Heart left ventricle (tissue), 16 donors: ENCODE data around the gene ALS2CL. TPM values are rescaled to one million over a fixed set of nuclear protein-coding genes. Genes with fewer than 3 reads are reported as not detected.

Experiments
- ATAC-seq, 4 donors: fragments of 200-7000 bp; cut with Tn5 transposase; one replicate each; pipeline ENCODE4 v1.9.1; 2020 to 2022; ENCODE audit warnings: moderate library complexity in 4 of 4, mild to moderate bottlenecking in 3 of 4, moderate number of reproducible peaks in 1 of 4
- DNase-seq, 5 donors: peaks; one replicate each; pipeline ENCODE4 v3.0.0-alpha.2; 2020
- H3K27ac ChIP-seq, 12 donors: fragments of 200-600 bp; sonication (generic) in 4 of 12; one replicate each; pipeline versions ENCODE4 v1.5.0 to v1.8.0; 2016 to 2022; ENCODE audit warnings: mild to moderate bottlenecking in 2 of 12
- H3K27me3 ChIP-seq, 9 donors: fragments of 200-600 bp; sonication (generic) in 2 of 9; one replicate each; pipeline versions ENCODE4 v1.5.1 to v1.8.0; 2016 to 2022; ENCODE audit warnings: mild to moderate bottlenecking in 3 of 9
- H3K36me3 ChIP-seq, 9 donors: fragments of 200-600 bp; sonication (generic) in 2 of 9; one replicate each; pipeline versions ENCODE4 v1.5.0 to v1.8.0; 2018 to 2022; ENCODE audit warnings: mild to moderate bottlenecking in 2 of 9
- H3K4me1 ChIP-seq, 12 donors: fragments of 200-600 bp; sonication (generic) in 4 of 12; one replicate each; pipeline versions ENCODE4 v1.5.0 to v1.8.0; 2016 to 2022; ENCODE audit warnings: mild to moderate bottlenecking in 3 of 12
- H3K4me3 ChIP-seq, 12 donors: fragments of 200-600 bp; sonication (generic) in 4 of 12; one replicate each; pipeline versions ENCODE4 v1.5.0 to v1.8.0; 2017 to 2022; ENCODE audit warnings: mild to moderate bottlenecking in 9 of 12, moderate library complexity in 4 of 12
- H3K9me3 ChIP-seq, 12 donors: fragments of 200-600 bp; sonication (generic) in 4 of 12; one replicate each; pipeline versions ENCODE4 v1.5.0 to v1.8.0; 2016 to 2022; ENCODE audit warnings: mild to moderate bottlenecking in 1 of 12
- POLR2A ChIP-seq, 2 donors: fragments of 450-650 bp; IDR thresholded peaks; one replicate each; pipeline ENCODE4 v1.6.1; 2017; ENCODE audit warnings: antibody characterized with exemption in 2 of 2, mild to moderate bottlenecking in 2 of 2, moderate library complexity in 2 of 2
- WGBS, 4 donors: extraction: QIAGEN DNeasy Blood & Tissue Kit in 2 of 4; methylation state at CpG; one replicate each; pipeline versions ENCODE4 v1.1.5 to v1.1.7; 2013 to 2018; 5-methylcytosine and 5-hydroxymethylcytosine counted together
- intact Hi-C, 10 donors: fragments of 100-400 bp; cut with DNase I; formaldehyde crosslinking; loops; one replicate each; pipeline versions ENCODE4 v1.11.1 to v1.14.2; 2022
- polyA plus RNA-seq, 2 donors: library from polyadenylated mRNA; stranded (reverse); fragments of 200-250 nt; gene quantifications; one replicate each; pipeline ENCODE4 v1.2.3, GENCODE V29; 2013
- total RNA-seq, 9 donors: library from RNA; depleted of rRNA in 2 of 9; stranded (reverse); fragments of >200 nt in 2 of 9; fragmentation: NEBNext Ultra II Directional in 3 of 9; extraction: Animal tissue kit (Norgen Biotek cat#: 25700) in 3 of 9; gene quantifications; one replicate each; pipeline versions ENCODE4 v1.1.0 to v1.2.4, GENCODE V29; 2016 to 2023
- TF ChIP-seq, protein P1 (sequence below), 12 donors: fragments of 200-600 bp; sonication (generic) in 4 of 12; IDR thresholded peaks; one replicate each; pipeline versions ENCODE4 v1.5.0 to v1.8.0; 2018 to 2022; ENCODE audit warnings: antibody characterized with exemption in 12 of 12, mild to moderate bottlenecking in 5 of 12
- donor health status: ischemic (EF 13 %, LVEDD 7.1; RV severe dilation, severe dysfunction).
- donor health status: healthy with polysubstance abuse.
- donor health status: DM: no; HTN: yes; CAD: no.
- donor health status: DM: no; HTN: no; CAD: no.
- donor health status: ischemic (EF 25% LVEDD 6.9; RV normal size, moderate dysfunction).
- donor health status: ischemic (EF 25% LVEDD 5.7; RV mildly dilated, moderate dysfunction).
- donor health status: healthy.
- donor health status: DM: yes; HTN: yes; CAD: no.
- donor health status: ischemic (EF 35%, LVEDD 5.7; RV mildly dilated, moderate dysfunction).
- donor health status: nonischemic (EF 11% LVEDD 7.7; RV severe dilation, severe dysfunction).
- donor health status: DM: yes; HTN: yes; CAD: no.
- donor health status: PGD.
- donor health status: ischemic (EF 29% LVEDD 5.4; RV normal size, mild dysfunction).
- donor health status: nonischemic (EF 23%, LVEDD 6.1; RV moderate dilation, normal function).

Gene ALS2CL
- total and polyA plus RNA-seq, 11 donors: 11.8 to 40.7 (median 25.4) TPM

DNA sequence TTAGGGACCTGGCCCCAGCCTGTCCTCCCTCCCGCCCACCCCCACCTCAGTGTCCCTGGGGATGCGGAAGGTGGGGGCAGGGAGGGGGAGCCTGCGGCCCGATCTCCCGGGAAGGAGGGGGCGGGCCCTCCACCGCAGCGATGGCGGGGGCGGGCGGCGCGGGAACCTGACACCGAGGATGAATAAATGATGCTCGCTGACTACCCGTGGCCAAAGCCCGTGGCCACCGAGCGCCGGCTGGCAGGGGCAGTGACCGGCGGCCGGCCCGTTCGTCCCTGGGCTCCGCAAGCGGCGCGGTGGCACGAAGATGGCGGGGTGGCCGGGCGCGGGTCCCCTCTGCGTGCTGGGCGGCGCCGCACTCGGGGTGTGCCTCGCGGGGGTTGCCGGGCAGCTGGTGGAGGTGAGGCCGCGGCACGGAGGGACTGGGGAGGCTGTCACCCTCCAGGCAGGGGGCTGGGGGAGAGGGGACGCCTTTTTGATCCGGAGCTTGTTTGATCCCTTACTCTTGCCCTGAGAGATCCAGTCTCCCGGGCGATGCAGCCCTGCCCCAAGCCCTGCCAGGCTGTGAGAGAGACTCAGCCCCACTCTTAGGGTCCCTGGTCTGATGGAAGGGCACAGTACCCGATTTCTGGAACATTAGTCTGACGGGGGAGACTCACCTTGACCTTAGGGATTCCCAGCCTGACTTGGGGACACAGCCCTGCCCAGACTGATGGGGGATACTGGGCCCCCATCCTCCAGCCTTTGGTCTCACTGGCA, 7.9 kb upstream of the ALS2CL start, which contains the start of gene TMIE:
Gene TMIE, plus strand, starts transcription at position 212 of the 759 bp plus-strand sequence. Its CDS starts 96 bp downstream, at position 308.
- no peak for ATAC-seq
- H3K27ac ChIP-seq: peak within 1 kb of the TSS in 7 of 12 donors; percentile 4 to 55 (median 24)
- TF ChIP-seq POLR2A (IDR thresholded peaks at IDR 0.05): no peak
- TF ChIP-seq, protein P1, sequence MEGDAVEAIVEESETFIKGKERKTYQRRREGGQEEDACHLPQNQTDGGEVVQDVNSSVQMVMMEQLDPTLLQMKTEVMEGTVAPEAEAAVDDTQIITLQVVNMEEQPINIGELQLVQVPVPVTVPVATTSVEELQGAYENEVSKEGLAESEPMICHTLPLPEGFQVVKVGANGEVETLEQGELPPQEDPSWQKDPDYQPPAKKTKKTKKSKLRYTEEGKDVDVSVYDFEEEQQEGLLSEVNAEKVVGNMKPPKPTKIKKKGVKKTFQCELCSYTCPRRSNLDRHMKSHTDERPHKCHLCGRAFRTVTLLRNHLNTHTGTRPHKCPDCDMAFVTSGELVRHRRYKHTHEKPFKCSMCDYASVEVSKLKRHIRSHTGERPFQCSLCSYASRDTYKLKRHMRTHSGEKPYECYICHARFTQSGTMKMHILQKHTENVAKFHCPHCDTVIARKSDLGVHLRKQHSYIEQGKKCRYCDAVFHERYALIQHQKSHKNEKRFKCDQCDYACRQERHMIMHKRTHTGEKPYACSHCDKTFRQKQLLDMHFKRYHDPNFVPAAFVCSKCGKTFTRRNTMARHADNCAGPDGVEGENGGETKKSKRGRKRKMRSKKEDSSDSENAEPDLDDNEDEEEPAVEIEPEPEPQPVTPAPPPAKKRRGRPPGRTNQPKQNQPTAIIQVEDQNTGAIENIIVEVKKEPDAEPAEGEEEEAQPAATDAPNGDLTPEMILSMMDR (IDR thresholded peaks at IDR 0.05): no peak
- H3K36me3 ChIP-seq: no peaks in the 10 kb centered on the region
- intact Hi-C loops: loop anchor here in 7 of 10 donors (5.0 to 10.0 kb wide), 8 partner anchors 143 to 673 kb away; partner anchors contain the start of genes MYL3 (in 1 of the 7) and SETD2 (in 1 of the 7)
- H3K27me3 ChIP-seq: peaks cover 0 to 19% (median 0%) of the 10 kb centered on the region in 9 donors
- peak within 1 kb of the TSS in 11 of 12 donors; percentile 2 to 50 (median 42) for H3K4me3 ChIP-seq
- no peaks in the 10 kb centered on the region for H3K9me3 ChIP-seq
- 11 to 79% (median 13%) methylated on average over 5 to 51 of the region's 51 CpGs for WGBS, 4 donors
- DNase-seq: peak in 3 of 5 donors; percentile 26 to 71 (median 32)
- peaks cover 8 to 54% (median 37%) of the 10 kb centered on the region in 12 donors for H3K4me1 ChIP-seq

- TF ChIP-seq, protein P1 (IDR thresholded peaks at IDR 0.05): no peak
- no peak for TF ChIP-seq POLR2A (IDR thresholded peaks at IDR 0.05)
- H3K27ac ChIP-seq: peak overlapping the region in 2 of 12 donors; percentile 4 to 24
- peak overlapping the region in 10 of 12 donors; percentile 2 to 50 (median 42) for H3K4me3 ChIP-seq
- peak; percentile 53 to 72 (median 63) for DNase-seq
- no peaks in the 10 kb centered on the region for H3K9me3 ChIP-seq
- 32 to 44% (median 37%) methylated on average over 3 to 4 of the region's 4 CpGs for WGBS, 4 donors
- H3K27me3 ChIP-seq: peaks cover 0 to 19% (median 0%) of the 10 kb centered on the region in 9 donors
- no peaks in the 10 kb centered on the region for H3K36me3 ChIP-seq
- peaks cover 14 to 60% (median 43%) of the 10 kb centered on the region in 12 donors for H3K4me1 ChIP-seq
- intact Hi-C loops: loop anchor here in 7 of 10 donors (5.0 to 10.0 kb wide), 8 partner anchors 144 to 674 kb away; partner anchors contain the start of genes MYL3 (in 1 of the 7) and SETD2 (in 1 of the 7)
- ATAC-seq: no peak
Measured at GRCh38 chr3:46700772-46701171, 7.3 kb upstream of the ALS2CL start.

DNA sequence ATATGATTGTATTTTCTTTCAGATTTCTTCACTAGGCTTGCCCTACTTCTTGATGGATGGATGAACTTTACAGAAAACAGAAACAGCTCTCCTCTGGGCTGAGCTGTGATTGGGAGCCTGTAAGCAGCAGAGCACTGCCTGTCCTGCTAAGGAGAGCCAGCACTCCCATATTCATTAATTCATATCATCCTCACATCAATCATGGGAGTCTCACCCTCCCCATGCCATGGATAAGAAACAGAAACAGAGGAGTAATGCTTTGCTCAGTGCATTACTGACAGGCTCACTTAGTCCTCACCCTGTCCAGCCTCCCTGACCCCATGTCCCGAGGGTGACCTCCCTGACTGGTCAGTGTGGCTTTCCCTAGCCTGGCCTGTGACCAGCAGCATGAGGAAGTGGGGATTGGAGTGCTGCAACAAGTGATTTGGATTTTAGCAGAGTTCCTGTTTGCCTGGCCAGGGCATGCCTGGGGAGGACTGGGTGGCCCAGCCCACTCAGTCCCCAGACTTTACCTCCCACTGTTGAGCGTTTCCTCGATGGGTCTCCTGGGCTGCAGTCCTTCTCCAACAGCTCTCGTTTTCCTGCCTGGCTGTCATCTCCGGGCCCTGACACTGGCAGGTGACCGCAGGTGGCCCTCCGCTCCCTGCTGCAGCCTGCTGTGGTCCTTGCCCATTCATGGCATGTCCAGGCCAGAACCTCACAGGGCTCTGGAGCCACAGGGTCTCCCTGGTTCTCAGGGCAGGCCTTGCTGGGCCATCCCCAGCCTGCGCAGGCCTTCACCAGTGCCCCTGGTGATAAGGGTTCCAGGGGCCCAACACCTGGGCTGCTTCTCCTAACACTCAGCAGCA, 6.4 kb upstream of the ALS2CL start:
- 52 to 71% (median 64%) methylated on average over 2 to 8 of the region's 8 CpGs for WGBS, 4 donors
- peak; percentile 57 to 83 (median 71) for DNase-seq
- Histone ChIP-seq H3K4me3 (no peak overlapping the region), H3K27me3 (peaks cover 0 to 19% (median 0%) of the 10 kb centered on the region in 9 donors), H3K36me3 (no peaks in the 10 kb centered on the region), H3K4me1 (peaks cover 18 to 63% (median 52%) of the 10 kb centered on the region in 12 donors), H3K27ac (peak overlapping the region in 7 of 12 donors; percentile 4 to 55 (median 24)), H3K9me3 (no peaks in the 10 kb centered on the region)
- intact Hi-C loops: loop anchor here in 7 of 10 donors (5.0 to 10.0 kb wide), 8 partner anchors 145 to 675 kb away; partner anchors contain the start of genes MYL3 (in 1 of the 7) and SETD2 (in 1 of the 7)
- peak in 2 of 4 donors; percentile 19 to 20 for ATAC-seq
- TF ChIP-seq, protein P1 (IDR thresholded peaks at IDR 0.05): no peak
- no peak for TF ChIP-seq POLR2A (IDR thresholded peaks at IDR 0.05)
